ENCODE data around the gene FGR.

The FGR gene

GRCh38 chr1:27662261-27662660 lies 27.3 kb upstream of the FGR start:
- ATAC-seq: no peak
- no peak for TF ChIP-seq ESRRG (CRISPR knock-in tag; IDR thresholded peaks at IDR 0.05)
- no peak for TF ChIP-seq OSR1 (CRISPR knock-in tag; IDR thresholded peaks at IDR 0.05)
- no peak for TF ChIP-seq RARB (CRISPR knock-in tag; IDR thresholded peaks at IDR 0.05)
- no peak for TF ChIP-seq ZNF70 (CRISPR knock-in tag; IDR thresholded peaks at IDR 0.05)
- TF ChIP-seq BACH2 (CRISPR knock-in tag; IDR thresholded peaks at IDR 0.05; ENCODE audit: borderline replicate concordance): no peak
- no peak for TF ChIP-seq TCF4 (CRISPR knock-in tag; IDR thresholded peaks at IDR 0.05; ENCODE audit: borderline replicate concordance)
- TF ChIP-seq SNAI2 (CRISPR knock-in tag; IDR thresholded peaks at IDR 0.05): no peak
- TF ChIP-seq PPARA (CRISPR knock-in tag; IDR thresholded peaks at IDR 0.05; ENCODE audit: borderline replicate concordance): no peak
- no peak for TF ChIP-seq ZC3H10 (CRISPR knock-in tag; IDR thresholded peaks at IDR 0.05)
- TF ChIP-seq CSDC2 (CRISPR knock-in tag; IDR thresholded peaks at IDR 0.05): no peak
- no peak for TF ChIP-seq PATZ1 (CRISPR knock-in tag; IDR thresholded peaks at IDR 0.05; ENCODE audit: borderline replicate concordance)
- TF ChIP-seq CSRNP3 (CRISPR knock-in tag; IDR thresholded peaks at IDR 0.05): no peak
- TF ChIP-seq ZFP3 (CRISPR knock-in tag; IDR thresholded peaks at IDR 0.05): no peak
- no peak for TF ChIP-seq POU6F1 (CRISPR knock-in tag; IDR thresholded peaks at IDR 0.05; ENCODE audit: borderline replicate concordance, low read depth)
- no peak for TF ChIP-seq ISL1 (CRISPR knock-in tag; IDR thresholded peaks at IDR 0.05)
- no peak for TF ChIP-seq TOX (CRISPR knock-in tag; IDR thresholded peaks at IDR 0.05; ENCODE audit: borderline replicate concordance)
- no peak for TF ChIP-seq ARNTL (CRISPR knock-in tag; IDR thresholded peaks at IDR 0.05; ENCODE audit: borderline replicate concordance, low read depth)
- TF ChIP-seq GLIS3 (CRISPR knock-in tag; IDR thresholded peaks at IDR 0.05): no peak
- no peak for TF ChIP-seq CREB5 (CRISPR knock-in tag; IDR thresholded peaks at IDR 0.05; ENCODE audit: low read depth)
- TF ChIP-seq ZFP30 (CRISPR knock-in tag; IDR thresholded peaks at IDR 0.05): no peak

DNA sequence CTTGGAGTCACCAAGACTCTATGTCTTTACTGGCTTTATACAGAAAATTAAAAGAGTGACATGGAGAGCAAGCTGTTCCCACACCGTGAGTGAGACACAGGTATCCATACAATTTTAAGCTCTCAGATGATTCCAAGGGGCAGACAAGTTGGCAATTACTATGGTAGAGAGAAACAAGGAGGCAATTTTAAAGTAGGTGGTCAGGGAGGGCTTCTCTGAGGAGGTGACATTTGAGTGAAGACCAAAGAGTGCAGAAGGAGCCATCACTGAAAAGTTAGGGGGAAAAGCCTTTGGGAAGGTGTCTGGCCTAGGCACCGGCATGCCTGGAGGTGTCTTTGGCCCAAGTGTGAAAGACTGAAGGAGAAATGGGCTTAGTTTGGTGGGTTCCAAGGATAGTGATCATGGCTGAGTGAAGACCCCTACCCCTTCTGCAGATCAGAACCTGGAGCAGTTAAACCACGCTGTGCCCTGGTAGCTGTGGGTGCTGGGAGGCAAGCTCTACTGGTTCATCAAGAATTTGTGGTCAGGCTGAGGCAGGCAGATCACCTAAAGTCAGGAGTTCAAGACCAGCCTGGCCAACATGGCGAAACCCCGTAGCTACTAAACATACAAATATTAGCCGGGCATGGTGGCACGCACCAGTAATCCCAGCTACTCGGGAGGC lies 26.6 kb upstream of the FGR start:
- no peak for ATAC-seq
- TF ChIP-seq ESRRG (CRISPR knock-in tag; IDR thresholded peaks at IDR 0.05) (no peak), TCF4 (CRISPR knock-in tag; IDR thresholded peaks at IDR 0.05; ENCODE audit: borderline replicate concordance) (no peak), GLIS3 (CRISPR knock-in tag; IDR thresholded peaks at IDR 0.05) (no peak), ARNTL (CRISPR knock-in tag; IDR thresholded peaks at IDR 0.05; ENCODE audit: borderline replicate concordance, low read depth) (no peak), CREB5 (CRISPR knock-in tag; IDR thresholded peaks at IDR 0.05; ENCODE audit: low read depth) (no peak), PATZ1 (CRISPR knock-in tag; IDR thresholded peaks at IDR 0.05; ENCODE audit: borderline replicate concordance) (no peak), ZFP30 (CRISPR knock-in tag; IDR thresholded peaks at IDR 0.05) (no peak), CSRNP3 (CRISPR knock-in tag; IDR thresholded peaks at IDR 0.05) (no peak), ISL1 (CRISPR knock-in tag; IDR thresholded peaks at IDR 0.05) (no peak), ZC3H10 (CRISPR knock-in tag; IDR thresholded peaks at IDR 0.05) (no peak), CSDC2 (CRISPR knock-in tag; IDR thresholded peaks at IDR 0.05) (no peak), OSR1 (CRISPR knock-in tag; IDR thresholded peaks at IDR 0.05) (no peak), RARB (CRISPR knock-in tag; IDR thresholded peaks at IDR 0.05) (no peak), ZNF565 (CRISPR knock-in tag; conservative IDR thresholded peaks at IDR 0.05; ENCODE audit: low read depth) (no peak), PPARA (CRISPR knock-in tag; IDR thresholded peaks at IDR 0.05; ENCODE audit: borderline replicate concordance) (no peak), TOX (CRISPR knock-in tag; IDR thresholded peaks at IDR 0.05; ENCODE audit: borderline replicate concordance) (no peak)
- TF ChIP-seq, protein P1, sequence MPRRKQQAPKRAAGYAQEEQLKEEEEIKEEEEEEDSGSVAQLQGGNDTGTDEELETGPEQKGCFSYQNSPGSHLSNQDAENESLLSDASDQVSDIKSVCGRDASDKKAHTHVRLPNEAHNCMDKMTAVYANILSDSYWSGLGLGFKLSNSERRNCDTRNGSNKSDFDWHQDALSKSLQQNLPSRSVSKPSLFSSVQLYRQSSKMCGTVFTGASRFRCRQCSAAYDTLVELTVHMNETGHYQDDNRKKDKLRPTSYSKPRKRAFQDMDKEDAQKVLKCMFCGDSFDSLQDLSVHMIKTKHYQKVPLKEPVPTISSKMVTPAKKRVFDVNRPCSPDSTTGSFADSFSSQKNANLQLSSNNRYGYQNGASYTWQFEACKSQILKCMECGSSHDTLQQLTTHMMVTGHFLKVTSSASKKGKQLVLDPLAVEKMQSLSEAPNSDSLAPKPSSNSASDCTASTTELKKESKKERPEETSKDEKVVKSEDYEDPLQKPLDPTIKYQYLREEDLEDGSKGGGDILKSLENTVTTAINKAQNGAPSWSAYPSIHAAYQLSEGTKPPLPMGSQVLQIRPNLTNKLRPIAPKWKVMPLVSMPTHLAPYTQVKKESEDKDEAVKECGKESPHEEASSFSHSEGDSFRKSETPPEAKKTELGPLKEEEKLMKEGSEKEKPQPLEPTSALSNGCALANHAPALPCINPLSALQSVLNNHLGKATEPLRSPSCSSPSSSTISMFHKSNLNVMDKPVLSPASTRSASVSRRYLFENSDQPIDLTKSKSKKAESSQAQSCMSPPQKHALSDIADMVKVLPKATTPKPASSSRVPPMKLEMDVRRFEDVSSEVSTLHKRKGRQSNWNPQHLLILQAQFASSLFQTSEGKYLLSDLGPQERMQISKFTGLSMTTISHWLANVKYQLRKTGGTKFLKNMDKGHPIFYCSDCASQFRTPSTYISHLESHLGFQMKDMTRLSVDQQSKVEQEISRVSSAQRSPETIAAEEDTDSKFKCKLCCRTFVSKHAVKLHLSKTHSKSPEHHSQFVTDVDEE (CRISPR knock-in tag; IDR thresholded peaks at IDR 0.05): no peak
